SH-SY5Y (cell line): Measurements from ENCODE around the gene KCND2.

Experiments used
- GATA2 ChIP-seq: IDR thresholded peaks from 2 replicates; pipeline ENCODE4 v1.6.1; 2011; ENCODE audit warnings: mild to moderate bottlenecking, low read depth, low read length
- GATA3 ChIP-seq: IDR thresholded peaks from 2 replicates; pipeline ENCODE4 v1.6.1; 2011; ENCODE audit warnings: low read depth, mild to moderate bottlenecking, low read length, moderate library complexity

GRCh38 chr7:120473352-120473751, 200.4 kb downstream of the KCND2 start:
- TF ChIP-seq GATA2, result no peak
- no peak for TF ChIP-seq GATA3
